Measurements from ENCODE around the gene RPL13.

The RPL13 gene

DNA sequence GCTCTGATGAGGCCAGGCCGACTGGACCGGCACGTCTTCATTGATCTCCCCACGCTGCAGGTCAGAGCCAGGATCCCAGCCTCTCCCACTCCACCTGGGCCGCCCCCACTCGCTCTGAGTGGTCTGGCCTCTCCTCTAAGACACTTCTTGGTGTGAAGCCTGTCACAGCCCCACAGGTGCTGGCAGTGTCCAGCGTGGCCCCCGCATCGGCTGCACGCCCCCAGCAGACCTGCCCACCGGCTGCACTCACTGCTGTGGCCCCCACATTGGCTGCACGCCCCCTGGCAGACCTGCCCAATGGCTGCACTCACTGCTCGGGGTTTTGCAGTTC lies 15.8 kb upstream of the RPL13 start:
- H3K4me3 ChIP-seq (ENCODE audit: low read length): no peak overlapping the region
- DNase-seq (ENCODE audit: low read depth): no peak
- TF ChIP-seq, protein P1, sequence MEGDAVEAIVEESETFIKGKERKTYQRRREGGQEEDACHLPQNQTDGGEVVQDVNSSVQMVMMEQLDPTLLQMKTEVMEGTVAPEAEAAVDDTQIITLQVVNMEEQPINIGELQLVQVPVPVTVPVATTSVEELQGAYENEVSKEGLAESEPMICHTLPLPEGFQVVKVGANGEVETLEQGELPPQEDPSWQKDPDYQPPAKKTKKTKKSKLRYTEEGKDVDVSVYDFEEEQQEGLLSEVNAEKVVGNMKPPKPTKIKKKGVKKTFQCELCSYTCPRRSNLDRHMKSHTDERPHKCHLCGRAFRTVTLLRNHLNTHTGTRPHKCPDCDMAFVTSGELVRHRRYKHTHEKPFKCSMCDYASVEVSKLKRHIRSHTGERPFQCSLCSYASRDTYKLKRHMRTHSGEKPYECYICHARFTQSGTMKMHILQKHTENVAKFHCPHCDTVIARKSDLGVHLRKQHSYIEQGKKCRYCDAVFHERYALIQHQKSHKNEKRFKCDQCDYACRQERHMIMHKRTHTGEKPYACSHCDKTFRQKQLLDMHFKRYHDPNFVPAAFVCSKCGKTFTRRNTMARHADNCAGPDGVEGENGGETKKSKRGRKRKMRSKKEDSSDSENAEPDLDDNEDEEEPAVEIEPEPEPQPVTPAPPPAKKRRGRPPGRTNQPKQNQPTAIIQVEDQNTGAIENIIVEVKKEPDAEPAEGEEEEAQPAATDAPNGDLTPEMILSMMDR (conservative IDR thresholded peaks at IDR 0.05; ENCODE audit: low read depth, low read length): no peak

DNA sequence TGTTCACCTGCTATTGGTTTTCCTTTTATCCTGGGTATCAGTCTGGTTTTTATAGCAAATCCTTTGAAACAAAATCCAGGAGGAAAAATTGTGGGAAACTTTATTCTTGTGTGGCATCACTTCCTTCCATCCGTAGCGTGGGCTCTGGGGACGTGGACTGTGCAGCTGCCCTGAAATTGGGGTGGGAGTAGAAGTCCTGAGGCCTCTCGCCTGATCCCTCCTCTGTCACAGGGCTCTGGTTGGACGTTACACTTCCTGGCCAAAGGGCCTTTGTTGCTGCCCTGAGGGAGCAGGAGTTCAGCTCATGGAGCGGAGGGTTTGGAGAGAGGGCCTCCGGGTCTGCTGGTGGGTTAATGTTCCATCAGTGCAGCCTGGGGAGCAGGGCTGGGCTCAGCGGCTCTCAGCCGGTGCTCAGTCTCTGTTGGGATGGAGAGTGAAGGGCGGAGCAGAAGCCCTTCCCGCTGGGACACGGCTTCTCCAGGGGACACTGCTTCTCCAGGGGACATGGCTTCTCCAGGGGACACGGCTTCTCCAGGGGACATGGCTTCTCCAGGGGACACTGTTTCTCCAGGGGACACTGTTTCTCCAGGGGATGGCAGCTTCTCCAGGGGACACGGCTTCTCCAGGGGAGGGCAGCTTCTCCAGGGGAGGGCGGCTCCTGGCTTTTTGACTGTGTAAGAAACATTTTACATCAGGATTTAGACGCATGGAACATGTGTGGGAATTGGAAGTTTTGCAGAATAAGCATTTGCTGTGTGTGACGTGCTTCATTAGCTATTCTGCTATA lies 15.2 kb upstream of the RPL13 start:
- no peak overlapping the region for H3K4me3 ChIP-seq (ENCODE audit: low read length)
- DNase-seq (ENCODE audit: low read depth): no peak
- TF ChIP-seq, protein P1 (conservative IDR thresholded peaks at IDR 0.05; ENCODE audit: low read depth, low read length): no peak

DNA sequence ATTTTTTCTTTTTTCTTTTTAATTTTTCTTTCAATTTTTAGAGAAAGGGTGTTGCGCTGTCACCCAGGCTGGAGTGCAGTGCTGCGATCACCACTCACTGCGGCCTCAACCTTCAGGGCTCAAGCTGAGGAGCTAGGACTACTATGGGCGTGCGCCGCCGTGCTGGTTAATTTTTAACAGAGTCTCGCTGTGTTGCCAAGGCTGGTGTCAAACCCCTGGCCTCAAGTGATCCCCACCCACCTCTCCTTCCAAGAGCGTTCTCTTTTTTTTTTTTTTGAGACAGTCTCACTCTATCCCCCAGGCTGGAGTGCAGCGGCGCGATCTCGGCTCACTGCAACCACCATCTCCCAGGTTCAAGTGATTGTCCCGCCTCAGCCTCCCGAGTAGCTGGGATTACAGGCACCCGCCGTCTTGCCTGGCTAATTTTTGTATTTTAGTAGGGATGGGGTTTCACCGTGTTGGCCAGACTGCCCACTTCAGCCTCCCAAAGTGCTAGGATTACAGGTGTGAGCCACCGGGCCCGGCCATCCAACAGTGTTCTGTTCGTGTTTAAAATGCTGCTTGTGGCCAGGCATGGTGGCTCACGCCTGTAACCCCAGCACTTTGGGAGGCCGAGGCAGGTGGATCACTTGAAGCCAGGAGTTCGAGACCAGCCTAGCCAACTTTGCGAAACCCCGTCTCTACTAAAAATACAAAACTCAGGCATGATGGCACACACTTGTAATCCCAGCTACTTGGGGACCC lies 14.5 kb upstream of the RPL13 start:
- H3K4me3 ChIP-seq (ENCODE audit: low read length): no peak overlapping the region
- DNase-seq (ENCODE audit: low read depth): no peak
- TF ChIP-seq, protein P1 (conservative IDR thresholded peaks at IDR 0.05; ENCODE audit: low read depth, low read length): no peak

DNA sequence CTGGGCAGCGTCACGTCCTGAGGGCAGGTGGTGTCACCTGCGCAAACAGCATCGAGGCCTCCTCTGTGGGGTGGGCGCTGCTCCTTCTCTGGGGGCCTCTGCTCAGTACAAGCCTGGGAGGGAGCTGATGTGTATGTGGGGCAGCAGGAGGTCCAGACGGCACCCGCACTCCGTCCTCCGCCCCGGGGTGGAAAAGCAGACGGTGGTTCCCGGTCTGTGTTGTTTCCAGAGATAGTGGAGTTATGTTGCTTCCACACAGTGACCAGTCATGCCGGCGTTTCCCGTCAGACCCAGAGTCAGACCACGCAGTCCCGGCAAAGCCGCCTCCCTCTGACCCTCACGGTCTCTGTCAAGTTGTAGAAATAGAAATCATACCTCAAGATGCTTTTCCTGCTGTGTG lies 13.7 kb upstream of the RPL13 start:
- no peak for DNase-seq (ENCODE audit: low read depth)
- H3K4me3 ChIP-seq (ENCODE audit: low read length): no peak overlapping the region
- TF ChIP-seq, protein P1 (conservative IDR thresholded peaks at IDR 0.05; ENCODE audit: low read depth, low read length): no peak

DNA sequence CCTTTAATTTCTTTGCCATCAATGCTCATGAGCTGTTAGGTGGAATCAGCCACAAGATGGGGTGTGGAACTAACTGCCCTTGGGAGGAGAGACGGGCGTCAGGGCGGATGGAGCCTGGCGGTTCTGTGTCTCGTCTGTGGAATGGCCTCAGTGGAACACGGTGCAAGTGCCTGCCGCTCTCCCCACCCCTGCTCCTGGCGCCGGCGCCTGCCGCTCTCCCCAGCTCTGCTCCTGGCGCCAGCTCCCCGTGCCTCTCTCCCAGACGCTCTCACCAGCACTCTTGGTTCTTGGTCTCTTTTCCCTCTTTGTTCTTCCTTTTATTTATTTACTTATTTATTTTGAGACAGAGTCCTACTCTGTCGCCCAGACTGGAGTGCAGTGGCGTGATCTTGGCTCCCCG lies 13.2 kb upstream of the RPL13 start:
- DNase-seq (ENCODE audit: low read depth): no peak
- H3K4me3 ChIP-seq (ENCODE audit: low read length): no peak overlapping the region
- TF ChIP-seq, protein P1 (conservative IDR thresholded peaks at IDR 0.05; ENCODE audit: low read depth, low read length): no peak

DNA sequence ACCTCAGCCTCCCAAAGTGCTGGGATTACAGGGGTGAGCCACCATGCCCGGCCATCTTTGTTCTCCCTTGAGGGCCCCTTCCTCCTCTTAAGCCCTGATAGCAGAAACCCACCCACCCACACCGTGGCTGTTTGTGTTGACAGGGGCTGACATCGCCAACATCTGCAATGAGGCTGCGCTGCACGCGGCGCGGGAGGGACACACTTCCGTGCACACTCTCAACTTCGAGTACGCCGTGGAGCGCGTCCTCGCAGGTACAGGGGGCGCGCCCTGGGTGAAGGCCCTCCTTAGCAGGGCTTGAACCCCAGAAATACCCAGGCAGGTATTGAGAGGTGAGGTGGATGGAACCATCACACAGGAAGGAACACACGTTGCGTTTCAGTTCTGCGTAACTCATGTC lies 12.6 kb upstream of the RPL13 start:
- TF ChIP-seq, protein P1 (conservative IDR thresholded peaks at IDR 0.05; ENCODE audit: low read depth, low read length): no peak
- H3K4me3 ChIP-seq (ENCODE audit: low read length): no peak overlapping the region
- no peak for DNase-seq (ENCODE audit: low read depth)
